K562 (cell line): ENCODE results near the gene SRI. TPM values are rescaled to one million over a fixed set of nuclear protein-coding genes. Genes with fewer than 3 reads are reported as not detected.

Source experiments
- ATF7 ChIP-seq: fragments of 450-650 bp; IDR thresholded peaks from 2 replicates; pipeline ENCODE4 v1.7.1; 2014; ENCODE audit warnings: mild to moderate bottlenecking, moderate library complexity
- CEBPB ChIP-seq: fragments of 450-650 bp; IDR thresholded peaks from 2 replicates; pipeline ENCODE4 v1.6.1; 2016; ENCODE audit warnings: missing genetic modification characterization, missing compliant biosample characterization
- DDX20 ChIP-seq: fragments of 450-650 bp; IDR thresholded peaks from 2 replicates; pipeline ENCODE4 v1.6.1; 2016; ENCODE audit warnings: missing genetic modification characterization, low read depth, mild to moderate bottlenecking, missing compliant biosample characterization, moderate library complexity
- FIP1L1 ChIP-seq: fragments of 200-400 bp; formaldehyde crosslinking; IDR thresholded peaks from 2 replicates; pipeline ENCODE4 v1.6.1; 2018; ENCODE audit warnings: mild to moderate bottlenecking, low read depth, low read length; ENCODE audit not compliant: poor library complexity, severe bottlenecking
- NR4A1 ChIP-seq, 2 experiments: fragments of 250-450 bp in 1 of 2; fragments of 450-650 bp in 1 of 2; sonication (Bioruptor Pico) in 1 of 2; IDR thresholded peaks; 2 replicates each; pipeline versions ENCODE4 v1.4.0 to v1.6.1; 2016 to 2020; ENCODE audit warnings: mild to moderate bottlenecking in 2 of 2, missing compliant biosample characterization in 1 of 2, missing genetic modification characterization in 1 of 2, moderate library complexity in 1 of 2
- PPARD ChIP-seq: fragments of 250-450 bp; sonication (Bioruptor Pico); IDR thresholded peaks from 2 replicates; pipeline ENCODE4 v1.8.0; 2022; ENCODE audit warnings: inconsistent platforms, mild to moderate bottlenecking, moderate library complexity
- PREB ChIP-seq: sonication (generic); formaldehyde crosslinking; IDR thresholded peaks from 2 replicates; pipeline ENCODE4 v1.8.1; 2023; ENCODE audit warnings: mild to moderate bottlenecking, missing genetic modification reagents
- PRPF4 ChIP-seq: fragments of 200-400 bp; formaldehyde crosslinking; IDR thresholded peaks from one replicate; pipeline ENCODE4 v1.6.1; 2017; ENCODE audit warnings: low read length, low read depth, mild to moderate bottlenecking; ENCODE audit not compliant: insufficient read depth, poor library complexity, severe bottlenecking
- TOE1 ChIP-seq, 2 experiments: fragments of 450-650 bp in 1 of 2; sonication (generic) in 1 of 2; formaldehyde crosslinking in 1 of 2; IDR thresholded peaks; 2 replicates each; pipeline versions ENCODE4 v1.7.1 to v1.8.0; 2016 to 2022; ENCODE audit warnings: borderline replicate concordance in 2 of 2, mild to moderate bottlenecking in 2 of 2, antibody characterized with exemption in 1 of 2, inconsistent platforms in 1 of 2, low read depth in 1 of 2, missing genetic modification reagents in 1 of 2, moderate library complexity in 1 of 2
- ZNF217 ChIP-seq: sonication (generic); formaldehyde crosslinking; IDR thresholded peaks from 2 replicates; pipeline ENCODE4 v1.8.0; 2022; ENCODE audit warnings: mild to moderate bottlenecking, missing genetic modification reagents
- ZNF589 ChIP-seq: fragments of 200-800 bp; sonication (Bioruptor generic); IDR thresholded peaks from 2 replicates; pipeline ENCODE4 v1.6.1; 2016; ENCODE audit warnings: low read depth, missing genetic modification characterization, missing compliant biosample characterization
- polyA plus RNA-seq, 8 experiments: library from polyadenylated mRNA; depleted of rRNA in 4 of 8; stranded (reverse) in 5 of 8; unstranded in 3 of 8; fragments of >200 nt; fragmentation: Nextera tagmentation in 2 of 8; fragmentation: Illumina TruSeq in 1 of 8; extraction: Ambion mirVana in 2 of 8; extraction: Trizol in 1 of 8; gene quantifications; 2 replicates each; pipeline versions ENCODE4 v1.2.1 to v1.2.3, GENCODE V29; 2011 to 2014; ENCODE audit warnings: inconsistent platforms in 1 of 8, missing spikeins in 1 of 8
- total RNA-seq, 7 experiments: library from RNA; depleted of rRNA in 6 of 7; stranded (reverse); fragments of >200 nt in 6 of 7; fragmentation: Illumina TruSeq in 2 of 7; extraction: Trizol in 2 of 7; gene quantifications; 2 replicates each; pipeline versions ENCODE4 v1.2.1 to v1.2.3, GENCODE V29; 2011 to 2021; ENCODE audit warnings: low replicate concordance in 1 of 7
- TF ChIP-seq, protein P1 (sequence below): fragments of 450-650 bp; formaldehyde crosslinking; IDR thresholded peaks from 2 replicates; pipeline ENCODE4 v1.4.0; 2020; ENCODE audit warnings: mild to moderate bottlenecking, moderate library complexity
- TF ChIP-seq, protein P2 (sequence below): fragments of 200-400 bp; formaldehyde crosslinking; IDR thresholded peaks from 2 replicates; pipeline ENCODE4 v1.6.1; 2017; ENCODE audit warnings: mild to moderate bottlenecking, low read depth, low read length, moderate library complexity
- TF ChIP-seq, protein P3 (sequence below), 2 experiments: fragments of 150-350 bp in 1 of 2; IDR thresholded peaks; 2 replicates each; pipeline ENCODE4 v1.6.1; 2012 to 2016; ENCODE audit warnings: low read depth in 2 of 2, low read length in 2 of 2, mild to moderate bottlenecking in 1 of 2, moderate library complexity in 1 of 2
- TF ChIP-seq, protein P4 (sequence below), 2 experiments: fragments of 200-800 bp in 1 of 2; sonication (Bioruptor generic) in 1 of 2; sonication (generic) in 1 of 2; formaldehyde crosslinking in 1 of 2; IDR thresholded peaks in 1 of 2; conservative IDR thresholded peaks in 1 of 2; 2 replicates each; pipeline versions ENCODE4 v1.5.0 to v1.6.1; 2016 to 2020; ENCODE audit warnings: missing compliant biosample characterization in 1 of 2, missing genetic modification characterization in 1 of 2, missing genetic modification reagents in 1 of 2

The SRI gene
- total and polyA plus RNA-seq, 9 of the 15 experiments (the other 6 are each of a cell fraction or from before 2014, with no cell fraction given): 56.4 to 158 (median 119) TPM

GRCh38 chr7:88204525-88205110 lies 15.2 kb downstream of the SRI start (continued):
- TF ChIP-seq, protein P1, sequence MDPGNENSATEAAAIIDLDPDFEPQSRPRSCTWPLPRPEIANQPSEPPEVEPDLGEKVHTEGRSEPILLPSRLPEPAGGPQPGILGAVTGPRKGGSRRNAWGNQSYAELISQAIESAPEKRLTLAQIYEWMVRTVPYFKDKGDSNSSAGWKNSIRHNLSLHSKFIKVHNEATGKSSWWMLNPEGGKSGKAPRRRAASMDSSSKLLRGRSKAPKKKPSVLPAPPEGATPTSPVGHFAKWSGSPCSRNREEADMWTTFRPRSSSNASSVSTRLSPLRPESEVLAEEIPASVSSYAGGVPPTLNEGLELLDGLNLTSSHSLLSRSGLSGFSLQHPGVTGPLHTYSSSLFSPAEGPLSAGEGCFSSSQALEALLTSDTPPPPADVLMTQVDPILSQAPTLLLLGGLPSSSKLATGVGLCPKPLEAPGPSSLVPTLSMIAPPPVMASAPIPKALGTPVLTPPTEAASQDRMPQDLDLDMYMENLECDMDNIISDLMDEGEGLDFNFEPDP: no peak
- peak; percentile 77; the same call in 1 of the 2 replicates for TF ChIP-seq ATF7
- TF ChIP-seq NR4A1 (CRISPR knock-in tag; IDR thresholded peaks at IDR 0.05): no peak
- TF ChIP-seq NR4A1 (tag; IDR thresholded peaks at IDR 0.05): 0 out of 2 replicates have a peak, but pooled peaks have one; percentile 61
- TF ChIP-seq PRPF4: no peak
- no peak for TF ChIP-seq PPARD (CRISPR knock-in tag)
- TF ChIP-seq ZNF589 (CRISPR knock-in tag): peak; percentile 69; the same call in 1 of the 2 replicates
- TF ChIP-seq, protein P2, sequence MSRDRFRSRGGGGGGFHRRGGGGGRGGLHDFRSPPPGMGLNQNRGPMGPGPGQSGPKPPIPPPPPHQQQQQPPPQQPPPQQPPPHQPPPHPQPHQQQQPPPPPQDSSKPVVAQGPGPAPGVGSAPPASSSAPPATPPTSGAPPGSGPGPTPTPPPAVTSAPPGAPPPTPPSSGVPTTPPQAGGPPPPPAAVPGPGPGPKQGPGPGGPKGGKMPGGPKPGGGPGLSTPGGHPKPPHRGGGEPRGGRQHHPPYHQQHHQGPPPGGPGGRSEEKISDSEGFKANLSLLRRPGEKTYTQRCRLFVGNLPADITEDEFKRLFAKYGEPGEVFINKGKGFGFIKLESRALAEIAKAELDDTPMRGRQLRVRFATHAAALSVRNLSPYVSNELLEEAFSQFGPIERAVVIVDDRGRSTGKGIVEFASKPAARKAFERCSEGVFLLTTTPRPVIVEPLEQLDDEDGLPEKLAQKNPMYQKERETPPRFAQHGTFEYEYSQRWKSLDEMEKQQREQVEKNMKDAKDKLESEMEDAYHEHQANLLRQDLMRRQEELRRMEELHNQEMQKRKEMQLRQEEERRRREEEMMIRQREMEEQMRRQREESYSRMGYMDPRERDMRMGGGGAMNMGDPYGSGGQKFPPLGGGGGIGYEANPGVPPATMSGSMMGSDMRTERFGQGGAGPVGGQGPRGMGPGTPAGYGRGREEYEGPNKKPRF: no peak
- 0 out of 2 replicates have a peak, but pooled peaks have one; percentile 12 for TF ChIP-seq DDX20 (tag)
- no peak for TF ChIP-seq TOE1 (IDR thresholded peaks at IDR 0.05; ENCODE audit: borderline replicate concordance)
- no peak for TF ChIP-seq TOE1 (CRISPR knock-in tag; IDR thresholded peaks at IDR 0.05; ENCODE audit: borderline replicate concordance, low read depth)
- no peak for TF ChIP-seq ZNF217 (CRISPR knock-in tag)
- TF ChIP-seq, protein P3, sequence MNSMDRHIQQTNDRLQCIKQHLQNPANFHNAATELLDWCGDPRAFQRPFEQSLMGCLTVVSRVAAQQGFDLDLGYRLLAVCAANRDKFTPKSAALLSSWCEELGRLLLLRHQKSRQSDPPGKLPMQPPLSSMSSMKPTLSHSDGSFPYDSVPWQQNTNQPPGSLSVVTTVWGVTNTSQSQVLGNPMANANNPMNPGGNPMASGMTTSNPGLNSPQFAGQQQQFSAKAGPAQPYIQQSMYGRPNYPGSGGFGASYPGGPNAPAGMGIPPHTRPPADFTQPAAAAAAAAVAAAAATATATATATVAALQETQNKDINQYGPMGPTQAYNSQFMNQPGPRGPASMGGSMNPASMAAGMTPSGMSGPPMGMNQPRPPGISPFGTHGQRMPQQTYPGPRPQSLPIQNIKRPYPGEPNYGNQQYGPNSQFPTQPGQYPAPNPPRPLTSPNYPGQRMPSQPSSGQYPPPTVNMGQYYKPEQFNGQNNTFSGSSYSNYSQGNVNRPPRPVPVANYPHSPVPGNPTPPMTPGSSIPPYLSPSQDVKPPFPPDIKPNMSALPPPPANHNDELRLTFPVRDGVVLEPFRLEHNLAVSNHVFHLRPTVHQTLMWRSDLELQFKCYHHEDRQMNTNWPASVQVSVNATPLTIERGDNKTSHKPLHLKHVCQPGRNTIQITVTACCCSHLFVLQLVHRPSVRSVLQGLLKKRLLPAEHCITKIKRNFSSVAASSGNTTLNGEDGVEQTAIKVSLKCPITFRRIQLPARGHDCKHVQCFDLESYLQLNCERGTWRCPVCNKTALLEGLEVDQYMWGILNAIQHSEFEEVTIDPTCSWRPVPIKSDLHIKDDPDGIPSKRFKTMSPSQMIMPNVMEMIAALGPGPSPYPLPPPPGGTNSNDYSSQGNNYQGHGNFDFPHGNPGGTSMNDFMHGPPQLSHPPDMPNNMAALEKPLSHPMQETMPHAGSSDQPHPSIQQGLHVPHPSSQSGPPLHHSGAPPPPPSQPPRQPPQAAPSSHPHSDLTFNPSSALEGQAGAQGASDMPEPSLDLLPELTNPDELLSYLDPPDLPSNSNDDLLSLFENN (IDR thresholded peaks at IDR 0.05; ENCODE audit: low read depth in 2 of 2, low read length in 2 of 2): no peak
- no peak for TF ChIP-seq PREB
- TF ChIP-seq, protein P4, sequence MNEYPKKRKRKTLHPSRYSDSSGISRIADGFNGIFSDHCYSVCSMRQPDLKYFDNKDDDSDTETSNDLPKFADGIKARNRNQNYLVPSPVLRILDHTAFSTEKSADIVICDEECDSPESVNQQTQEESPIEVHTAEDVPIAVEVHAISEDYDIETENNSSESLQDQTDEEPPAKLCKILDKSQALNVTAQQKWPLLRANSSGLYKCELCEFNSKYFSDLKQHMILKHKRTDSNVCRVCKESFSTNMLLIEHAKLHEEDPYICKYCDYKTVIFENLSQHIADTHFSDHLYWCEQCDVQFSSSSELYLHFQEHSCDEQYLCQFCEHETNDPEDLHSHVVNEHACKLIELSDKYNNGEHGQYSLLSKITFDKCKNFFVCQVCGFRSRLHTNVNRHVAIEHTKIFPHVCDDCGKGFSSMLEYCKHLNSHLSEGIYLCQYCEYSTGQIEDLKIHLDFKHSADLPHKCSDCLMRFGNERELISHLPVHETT (CRISPR knock-in tag; conservative IDR thresholded peaks at IDR 0.05 in 1 of 2, IDR thresholded peaks at IDR 0.05 in 1 of 2): no peak
- no peak for TF ChIP-seq FIP1L1
- peak; percentile 92 for TF ChIP-seq CEBPB
